HG03039 (cell line): ENCODE results near the gene OR2AP1.
"Not testable (repeated sequence)": the region's sequence is repeated elsewhere in the genome, so short reads cannot be mapped to it uniquely, and the experiment has no call there.

Experiments used
- ATAC-seq: cut with Tn5 transposase; IDR thresholded peaks from one replicate; pipeline ENCODE4 v1.9.1; 2021; ENCODE audit warnings: mild to moderate bottlenecking, moderate library complexity; ENCODE audit not compliant: unreplicated experiment

OR2AP1 gene

DNA sequence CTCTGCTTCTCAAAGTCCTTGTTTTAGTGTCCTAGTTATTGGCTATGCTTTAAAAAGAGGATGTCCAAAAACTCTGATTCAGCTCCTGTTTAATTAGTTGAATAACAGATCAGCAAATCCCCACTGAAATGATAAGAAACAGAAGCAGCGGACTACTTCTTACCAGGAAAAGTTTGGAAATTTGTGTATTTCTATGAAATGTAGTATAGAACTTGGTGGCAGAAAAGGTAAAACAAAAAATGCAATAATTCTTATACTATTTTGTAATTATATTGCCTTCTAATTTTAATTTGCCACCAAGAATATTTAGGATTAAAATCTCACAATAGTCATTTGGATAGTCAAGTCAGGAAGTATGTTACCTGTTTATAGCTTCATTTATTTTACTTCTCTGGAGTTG is at the start of gene OR2AP1:
Gene OR2AP1 (plus strand): TSS at position 301 of the 400 bp plus-strand sequence. CDS start 1,947 bp downstream, outside the sequence.
- ATAC-seq, result no peak

DNA sequence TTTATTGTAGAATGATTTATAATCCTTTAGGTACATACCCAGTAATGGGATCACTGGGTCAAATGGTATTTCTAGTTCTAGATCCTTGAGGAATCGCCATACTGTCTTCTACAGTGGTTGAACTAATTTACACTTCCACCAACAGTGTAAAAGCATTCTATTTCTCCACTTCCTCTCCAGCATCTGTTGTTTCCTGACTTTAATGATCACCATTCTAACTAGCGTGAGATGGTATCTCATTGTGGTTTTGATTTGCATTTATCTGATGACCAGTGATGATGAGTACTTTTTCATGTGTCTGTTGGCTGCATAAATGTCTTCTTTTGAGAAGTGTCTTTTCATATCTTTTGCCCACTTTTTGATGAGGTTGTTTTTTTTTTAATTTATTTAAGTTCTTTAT is 24.0 kb upstream of the OR2AP1 start:
- ATAC-seq, result not testable (repeated sequence)

DNA sequence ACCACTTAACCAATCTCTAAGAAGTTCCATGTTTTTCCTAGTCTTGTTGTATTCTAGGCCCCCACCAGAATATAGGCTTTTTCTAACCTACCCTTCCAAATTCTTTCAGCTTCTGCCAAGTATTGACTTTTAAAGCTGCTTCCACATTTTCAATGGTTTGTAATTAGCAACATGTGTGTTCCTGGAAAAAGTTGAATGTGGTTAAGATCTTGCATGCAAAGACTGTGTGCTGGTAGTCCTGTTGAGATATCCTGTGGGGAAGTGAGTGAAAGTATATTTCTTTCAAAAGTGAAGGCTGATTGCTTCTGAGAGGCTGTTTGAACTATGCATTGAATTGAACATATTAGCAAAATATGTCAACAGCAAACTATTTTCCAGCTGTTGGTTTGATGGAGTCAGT is 23.5 kb upstream of the OR2AP1 start:
- ATAC-seq, result no peak

DNA sequence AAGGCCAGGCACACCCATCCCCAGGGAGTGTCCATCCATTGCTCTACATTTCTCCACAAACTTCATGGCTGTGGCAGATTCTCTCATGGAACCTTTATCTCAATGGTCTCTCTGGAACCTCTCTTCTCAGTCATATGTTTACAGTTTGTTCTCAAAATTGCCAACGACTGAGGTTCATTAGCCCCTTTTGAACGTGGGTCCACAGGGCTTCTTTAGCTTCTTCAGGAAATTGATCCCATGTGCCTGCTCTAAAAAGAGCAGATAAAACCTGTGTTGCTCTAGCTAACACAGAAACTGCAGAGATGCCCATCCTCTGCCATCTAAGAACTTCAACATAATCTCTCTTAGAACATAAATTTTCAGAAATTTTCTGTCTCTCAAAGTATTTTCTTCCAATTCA is 23.0 kb upstream of the OR2AP1 start, which contains the start of gene OR6C4:
Gene OR6C4 (plus strand): TSS at position 301 of the 400 bp plus-strand sequence. CDS start 1,625 bp downstream, outside the sequence.
- no peak for ATAC-seq

- no peak for ATAC-seq
These were observed 18.0 kb upstream of the OR2AP1 start for GRCh38 chr12:55554296-55554695.

- ATAC-seq, result not testable (repeated sequence)
These were observed 2.2 kb upstream of the OR2AP1 start for GRCh38 chr12:55570060-55570459.

DNA sequence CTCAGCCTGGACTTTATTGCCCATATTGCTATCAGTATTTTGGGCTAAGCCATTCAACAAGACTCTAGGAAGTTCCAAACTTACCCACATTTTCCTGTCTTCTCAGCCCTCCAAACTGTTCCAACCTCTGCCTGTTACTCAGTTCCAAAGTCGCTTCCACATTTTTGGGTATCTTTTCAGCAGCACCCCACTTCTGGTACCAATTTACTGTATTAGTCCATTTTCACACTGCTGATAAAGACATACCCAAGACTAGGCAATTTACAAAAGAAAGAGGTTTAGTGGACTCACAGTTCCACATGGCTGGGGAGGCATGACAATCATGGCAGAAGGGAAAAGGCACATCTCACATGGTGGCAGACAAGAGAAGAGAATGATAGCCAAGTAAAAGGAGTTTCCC is 1.6 kb upstream of the OR2AP1 start:
- not testable (repeated sequence) for ATAC-seq

GRCh38 chr12:55582066-55582465 is 9.8 kb downstream of the OR2AP1 start:
- ATAC-seq, result no peak

DNA sequence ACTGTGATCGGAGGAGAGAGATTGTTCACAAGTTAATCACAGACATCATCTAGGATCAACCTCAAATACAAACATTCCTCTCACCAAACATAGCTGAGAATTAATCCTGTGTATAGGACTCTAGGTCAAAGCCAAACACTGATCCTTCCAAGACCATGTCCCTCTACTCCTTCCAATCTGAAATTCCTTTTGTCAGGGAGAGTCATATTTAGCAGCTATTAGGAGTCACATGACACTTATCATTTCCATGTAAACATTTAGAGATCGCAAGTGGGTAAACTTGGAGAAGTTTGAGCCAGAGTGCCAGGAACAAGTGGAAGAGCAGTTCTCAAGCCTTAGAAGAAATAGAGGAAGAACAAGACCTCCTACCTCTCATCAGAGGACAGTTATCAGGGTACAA is 13.5 kb downstream of the OR2AP1 start:
- ATAC-seq, result no peak

DNA sequence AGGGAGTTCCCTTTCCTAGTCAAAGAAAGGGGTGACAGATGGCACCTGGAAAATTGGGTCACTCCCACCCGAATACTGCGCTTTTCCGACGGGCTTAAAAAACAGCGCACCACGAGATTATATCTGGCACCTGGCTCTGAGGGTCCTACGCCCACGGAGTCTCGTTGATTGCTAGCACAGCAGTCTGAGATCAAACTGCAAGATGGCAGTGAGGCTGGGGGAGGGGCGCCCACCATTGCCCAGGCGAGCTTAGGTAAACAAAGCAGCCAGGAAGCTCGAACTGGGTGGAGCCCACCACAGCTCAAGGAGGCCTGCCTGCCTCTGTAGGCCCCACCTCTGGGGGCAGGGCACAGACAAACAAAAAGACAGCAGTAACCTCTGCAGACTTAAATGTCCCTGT is 17.9 kb downstream of the OR2AP1 start:
- not testable (repeated sequence) for ATAC-seq

GRCh38 chr12:55607821-55608594 is 35.7 kb downstream of the OR2AP1 start:
- ATAC-seq, result no peak

GRCh38 chr12:55610598-55610997 is 38.3 kb downstream of the OR2AP1 start:
- no peak for ATAC-seq

- ATAC-seq, result no peak
These were observed 40.4 kb downstream of the OR2AP1 start for GRCh38 chr12:55612646-55613045.

GRCh38 chr12:55614764-55615163 is 42.5 kb downstream of the OR2AP1 start:
- no peak for ATAC-seq

GRCh38 chr12:55619354-55620138 is 47.3 kb downstream of the OR2AP1 start:
- ATAC-seq, result peak; percentile 77

DNA sequence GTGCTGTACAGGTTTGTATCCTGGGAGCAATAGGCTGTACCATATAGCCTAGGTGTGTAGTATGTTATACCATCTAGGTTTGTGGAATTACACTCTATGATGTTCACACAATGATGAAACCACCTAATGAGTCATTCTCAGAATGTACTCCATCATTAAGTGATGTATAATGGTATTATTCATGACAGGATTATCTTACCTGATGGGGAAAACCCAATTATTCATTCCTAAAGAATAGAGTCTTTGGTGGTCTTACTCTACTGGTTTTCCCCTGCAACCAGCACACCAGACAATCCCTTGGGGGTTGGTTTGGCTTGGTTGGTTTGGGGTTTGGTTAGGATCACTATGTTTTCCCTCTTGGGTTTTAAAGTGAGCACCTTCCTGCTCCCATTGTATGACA is 51.8 kb downstream of the OR2AP1 start:
- peak; percentile 57 for ATAC-seq
